Left ventricle myocardium superior (tissue), 1 donor: ENCODE results near the gene ACOX1. TPM values are rescaled to one million over a fixed set of nuclear protein-coding genes. Genes with fewer than 3 reads are reported as not detected.
"Not testable (repeated sequence)": the region's sequence is repeated elsewhere in the genome, so short reads cannot be mapped to it uniquely, and the experiment has no call there.

Experiments used
- ATAC-seq: fragments of 200-7000 bp; cut with Tn5 transposase; one replicate; pipeline ENCODE4 v1.9.1; 2020; ENCODE audit warnings: mild to moderate bottlenecking, moderate library complexity
- DNase-seq: peaks from one replicate; pipeline ENCODE4 v3.0.0-alpha.2; 2020
- intact Hi-C: fragments of 100-400 bp; cut with micrococcal nuclease; formaldehyde crosslinking; loops from one replicate; pipeline ENCODE4 v1.11.0; 2022
- total RNA-seq: library from RNA; stranded (reverse); fragmentation: NEBNext Ultra II Directional; extraction: Animal tissue kit (Norgen Biotek cat#: 25700); gene quantifications from one replicate; pipeline ENCODE4 v1.2.1, GENCODE V29; 2021
- donor health status: DM: no; HTN: yes; CAD: no; lungs with severe emphysema.

ACOX1 gene
- total RNA-seq, 1 donor from 2014 or later, result 101 TPM

DNA sequence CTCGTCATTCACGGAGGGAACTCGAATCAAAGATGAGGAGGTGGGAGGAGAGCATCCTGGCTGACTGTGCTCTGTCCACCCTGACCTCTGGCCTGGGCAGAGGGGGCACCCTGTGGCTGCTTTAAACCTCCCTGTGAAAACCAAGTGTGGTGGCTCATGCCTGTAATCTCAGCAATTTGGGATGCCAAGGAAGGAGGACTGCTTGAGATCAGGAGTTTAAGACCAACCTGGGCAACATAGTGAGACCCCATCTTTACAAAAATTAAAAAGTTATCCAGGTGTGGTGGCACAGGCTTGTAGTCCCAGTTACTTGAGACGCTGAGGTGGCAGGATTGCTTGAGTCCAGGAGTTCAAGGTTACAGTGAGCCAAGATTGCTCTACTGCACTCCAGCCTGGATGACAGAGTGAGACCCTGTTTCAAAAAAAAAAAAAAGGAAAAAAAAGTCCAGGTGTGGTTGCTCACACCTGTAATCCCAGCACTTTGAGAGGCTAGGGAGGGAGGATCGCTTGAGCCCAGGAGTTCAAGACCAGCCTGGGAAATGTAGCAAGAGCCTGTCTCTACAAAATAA is 15.9 kb upstream of the ACOX1 start:
- intact Hi-C loops, result no loop called here
- DNase-seq (no peak), ATAC-seq (no peak)

DNA sequence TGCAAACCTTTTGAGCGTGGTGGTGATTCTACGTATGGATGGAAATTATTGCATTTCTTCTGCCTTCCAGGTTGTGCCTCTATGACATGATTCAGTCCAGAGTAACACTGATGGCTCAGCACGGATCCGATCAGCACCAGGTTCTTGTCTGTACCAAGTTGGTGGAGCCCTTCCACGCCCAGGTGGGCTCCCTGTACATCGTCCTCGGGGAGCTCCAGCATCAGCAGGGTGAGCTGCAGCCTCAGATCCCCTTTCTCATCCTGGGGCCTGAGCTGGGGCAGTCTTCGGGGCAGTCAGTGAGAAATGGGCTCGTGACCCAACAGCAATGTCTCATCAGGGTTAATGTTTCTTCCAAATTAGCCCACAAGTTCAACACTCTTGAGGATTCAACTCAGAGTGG is 12.4 kb upstream of the ACOX1 start:
- intact Hi-C loops, result no loop called here
- DNase-seq, result no peak
- ATAC-seq, result no peak

DNA sequence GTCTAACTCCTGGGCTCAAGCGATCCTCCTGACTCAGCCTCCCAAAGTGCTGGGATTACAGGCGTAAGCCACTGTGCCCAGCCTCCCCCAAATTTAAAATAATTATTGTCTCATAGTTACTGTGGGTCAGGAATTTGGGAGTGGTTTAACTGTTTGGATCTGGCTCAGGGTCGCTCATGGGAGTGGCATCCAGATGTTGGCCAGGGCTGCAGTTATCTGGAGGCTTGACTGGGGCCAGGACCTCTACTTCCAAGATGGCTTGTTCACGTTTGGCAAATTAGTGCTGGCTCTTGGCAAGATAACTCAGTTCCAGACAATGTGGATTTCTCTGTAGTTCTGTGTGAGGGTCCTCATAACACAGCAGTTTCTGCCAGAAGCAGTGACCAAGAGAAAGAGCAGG is 8.1 kb upstream of the ACOX1 start:
- ATAC-seq, result no peak
- intact Hi-C loops, result no loop called here
- DNase-seq, result no peak

DNA sequence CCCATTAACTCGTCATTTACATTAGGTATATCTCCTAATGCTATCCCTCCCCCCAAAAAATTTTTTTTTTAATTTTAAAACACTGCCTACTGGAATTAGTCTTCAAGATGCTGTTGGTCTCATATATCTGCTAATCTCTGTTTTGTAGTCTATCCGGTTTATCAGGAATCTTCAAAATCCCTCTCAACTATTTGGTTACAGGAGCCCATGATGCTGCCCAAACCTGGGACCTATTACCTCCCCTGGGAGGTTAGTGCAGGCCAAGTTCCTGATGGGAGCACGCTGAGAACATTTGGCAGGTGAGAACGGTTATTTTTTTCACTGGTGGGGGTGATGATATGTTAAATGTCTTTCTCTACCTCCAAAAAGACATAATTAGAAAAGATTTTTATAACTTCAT is 7.0 kb upstream of the ACOX1 start:
- intact Hi-C loops, result no loop called here
- no peak for DNase-seq
- ATAC-seq, result no peak

DNA sequence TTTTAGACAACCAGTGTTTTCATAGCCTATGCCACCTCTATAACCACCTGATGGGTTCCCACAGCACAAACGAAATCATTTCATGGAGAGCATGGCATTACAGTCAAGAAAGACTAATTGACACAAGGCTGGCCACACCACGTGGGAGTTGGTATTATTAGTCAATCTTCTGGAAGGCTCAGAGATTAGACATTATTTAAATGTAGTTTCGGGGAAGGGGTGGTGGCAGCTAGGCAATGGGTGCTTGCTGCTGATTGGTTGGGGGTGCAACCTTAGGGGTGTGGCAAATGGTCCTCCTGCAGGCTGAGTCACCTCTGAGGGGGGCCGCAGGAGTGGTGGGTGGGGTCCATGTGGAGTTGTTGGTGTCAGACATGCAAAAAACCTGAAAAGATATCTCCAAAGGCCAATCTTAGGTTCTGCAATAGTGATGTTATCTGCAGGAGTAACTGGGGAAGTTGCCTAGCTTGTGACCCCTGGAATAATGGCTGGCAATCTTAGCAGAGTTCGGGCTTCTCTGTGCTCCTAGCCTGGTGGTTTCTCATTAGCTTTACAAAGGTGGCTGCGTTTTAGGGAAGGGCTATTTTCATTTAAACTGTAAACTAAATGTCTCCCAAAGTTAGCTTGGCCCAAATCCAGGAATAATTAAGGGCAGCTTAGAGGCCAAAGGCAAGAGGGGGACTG is 4.7 kb upstream of the ACOX1 start:
- no peak for DNase-seq
- intact Hi-C loops, result no loop called here
- no peak for ATAC-seq

DNA sequence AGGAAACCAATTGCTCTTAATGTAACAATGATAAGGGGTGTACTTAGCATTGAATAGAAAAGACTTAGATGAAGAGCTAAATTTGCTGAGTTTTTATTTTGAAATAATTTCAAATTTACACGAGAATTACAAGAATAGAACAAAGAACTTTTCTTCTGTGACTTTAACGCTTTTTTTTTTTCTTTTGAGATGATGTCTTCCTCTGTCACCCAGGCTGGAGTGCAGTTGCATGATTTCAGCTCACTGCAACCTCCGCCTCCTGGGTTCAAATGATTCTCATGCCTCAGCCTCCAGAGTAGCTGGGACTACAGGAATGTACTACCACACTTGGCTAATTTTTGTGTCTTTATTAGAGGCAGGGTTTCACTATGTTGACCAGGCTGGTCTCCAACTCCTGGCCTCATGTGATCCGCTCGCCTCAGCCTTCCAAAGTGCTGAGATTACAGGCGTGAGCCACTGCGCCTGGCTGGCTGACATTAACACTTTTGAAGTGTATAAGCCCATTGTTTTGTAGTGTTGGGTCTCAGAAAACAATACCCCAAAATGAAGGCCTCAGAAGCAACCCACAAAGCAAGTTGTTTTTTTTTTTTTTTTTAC is 2.2 kb upstream of the ACOX1 start:
- intact Hi-C loops, result no loop called here
- ATAC-seq (no peak), DNase-seq (no peak)

DNA sequence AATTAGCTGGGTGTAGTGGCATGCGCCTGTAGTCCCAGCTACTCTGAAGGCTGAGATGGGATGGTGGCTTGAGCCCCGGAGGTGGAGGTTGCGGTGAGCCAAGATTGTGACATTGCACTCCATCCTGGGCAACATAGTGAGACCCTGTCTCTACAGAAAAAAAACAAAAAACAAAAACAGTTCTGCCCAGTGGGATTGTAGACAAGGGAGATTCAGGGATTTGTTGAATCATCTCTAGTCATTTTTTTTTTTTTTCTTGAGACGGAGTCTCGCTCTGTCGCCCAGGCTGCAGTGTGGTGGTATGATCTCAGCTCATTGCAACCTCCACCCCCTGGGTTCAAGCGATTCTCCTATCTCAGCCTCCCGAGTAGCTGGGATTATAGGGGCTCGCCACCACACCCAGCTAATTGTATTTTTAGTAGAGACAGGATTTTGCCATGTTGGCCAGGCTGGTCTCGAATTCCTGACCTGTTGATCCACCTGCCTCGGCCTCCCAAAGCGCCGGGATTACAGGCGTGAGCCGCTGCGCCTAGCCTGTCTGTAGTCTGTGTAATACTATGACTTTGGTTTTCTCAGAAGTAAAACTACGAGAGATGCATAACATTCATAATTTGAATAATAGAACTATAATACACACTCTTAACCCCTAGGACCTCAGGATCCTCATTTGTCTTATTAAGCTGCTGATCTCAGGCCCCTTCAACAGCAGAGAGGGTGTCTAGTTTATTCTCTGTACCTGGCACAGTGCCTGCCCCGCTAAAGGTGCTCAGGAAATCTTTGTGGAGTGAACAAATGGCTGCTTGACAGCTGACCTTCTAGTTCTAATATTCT is 1.4 kb upstream of the ACOX1 start:
- intact Hi-C loops, result no loop called here
- ATAC-seq, result no peak
- DNase-seq, result no peak

DNA sequence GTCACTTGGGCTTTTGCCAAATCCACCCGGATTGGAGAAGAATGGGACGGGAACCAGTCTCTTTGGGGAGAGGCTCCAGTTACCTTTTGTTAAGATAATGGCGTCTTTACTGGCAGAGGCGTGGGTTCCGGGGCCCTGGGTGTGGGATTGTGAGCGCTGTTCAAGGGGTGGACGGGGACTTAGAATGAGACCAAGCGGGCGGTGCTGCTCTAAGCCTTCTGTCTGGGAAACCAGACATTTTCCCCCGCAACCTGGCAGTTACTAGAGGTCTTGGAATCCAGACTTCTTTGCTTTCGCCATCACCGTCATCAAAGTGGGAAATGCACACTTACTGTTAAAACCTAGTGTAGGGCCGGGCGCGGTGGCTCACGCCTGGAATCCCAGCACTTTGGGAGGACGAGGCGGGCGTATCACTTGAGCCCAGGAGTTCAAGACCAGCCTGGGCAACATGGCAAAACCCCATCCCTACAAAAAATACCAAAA is 780 bp upstream of the ACOX1 start:
- no peak for DNase-seq
- intact Hi-C loops, result no loop called here
- ATAC-seq, result peak; percentile 33

DNA sequence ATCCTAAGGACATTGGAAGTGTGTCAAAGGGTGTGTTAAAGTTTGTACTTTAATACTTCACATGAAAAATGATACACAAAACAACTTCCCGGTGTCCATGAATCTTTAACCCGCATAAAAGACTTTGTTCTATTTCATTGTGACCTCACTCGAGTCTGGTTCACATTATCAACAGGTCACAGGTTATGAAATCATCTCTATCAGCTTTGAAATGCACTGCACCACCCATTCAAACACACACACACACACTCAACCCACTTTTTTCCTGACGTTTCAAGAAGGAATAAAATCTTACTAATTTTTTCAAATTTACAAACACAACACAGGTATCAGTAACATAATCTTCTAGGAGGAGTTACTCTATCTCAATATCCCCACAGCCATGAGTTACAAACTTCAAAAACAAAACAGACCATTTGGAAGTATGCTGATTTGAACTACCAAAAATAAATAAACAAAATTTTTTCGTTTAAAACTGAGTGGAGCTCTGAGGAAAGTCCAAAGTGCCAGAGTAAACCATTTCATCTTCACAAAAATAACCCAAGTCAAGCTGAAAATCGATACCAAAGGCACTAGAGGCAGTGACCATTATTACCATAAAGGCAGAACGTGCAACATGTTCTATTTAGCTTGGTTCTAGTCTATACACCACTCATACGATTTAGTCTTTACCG is 2.7 kb downstream of the ACOX1 start:
- ATAC-seq (no peak), DNase-seq (no peak)
- intact Hi-C loops, result no loop called here

DNA sequence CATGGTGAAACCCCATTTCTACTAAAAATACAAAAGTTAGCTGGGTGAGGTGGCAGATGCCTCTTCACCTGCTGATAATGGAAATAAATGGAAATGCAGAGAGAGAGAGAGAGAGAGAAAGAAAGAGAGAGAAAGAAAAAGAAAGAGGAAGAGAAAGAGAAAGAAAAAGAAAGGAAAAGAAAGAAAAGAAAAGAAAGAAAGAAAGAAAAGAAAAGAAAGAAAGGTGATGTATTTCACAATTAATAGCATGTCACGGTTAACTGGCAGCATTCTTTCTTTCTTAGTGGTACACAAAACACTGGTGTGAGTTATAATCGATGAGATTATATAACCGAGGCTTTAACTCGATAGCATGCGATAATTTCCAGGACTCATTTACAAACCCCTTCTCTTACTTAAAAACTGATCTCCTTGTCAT is 3.2 kb downstream of the ACOX1 start:
- no peak for DNase-seq
- ATAC-seq, result no peak
- intact Hi-C loops, result no loop called here

DNA sequence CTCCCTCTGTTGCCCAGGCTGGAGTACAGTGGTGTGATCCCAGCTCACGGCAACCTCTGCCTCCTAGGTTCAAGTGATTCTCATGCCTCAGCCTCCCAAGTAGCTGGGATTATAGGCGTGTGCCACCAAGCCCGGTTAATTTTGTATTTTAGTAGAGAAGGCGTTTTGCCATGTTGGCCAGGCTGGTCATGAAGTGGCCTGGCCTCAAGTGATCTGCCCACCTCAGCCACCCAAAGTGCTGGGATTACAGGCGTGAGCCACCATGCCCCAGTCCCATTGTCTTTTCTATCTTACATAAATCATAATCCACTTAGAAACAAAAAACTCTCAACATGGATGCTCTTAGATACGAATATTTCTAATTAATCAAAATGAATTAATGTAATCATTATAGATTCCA is 3.8 kb downstream of the ACOX1 start:
- ATAC-seq, intact Hi-C loops, DNase-seq: not testable (repeated sequence)

DNA sequence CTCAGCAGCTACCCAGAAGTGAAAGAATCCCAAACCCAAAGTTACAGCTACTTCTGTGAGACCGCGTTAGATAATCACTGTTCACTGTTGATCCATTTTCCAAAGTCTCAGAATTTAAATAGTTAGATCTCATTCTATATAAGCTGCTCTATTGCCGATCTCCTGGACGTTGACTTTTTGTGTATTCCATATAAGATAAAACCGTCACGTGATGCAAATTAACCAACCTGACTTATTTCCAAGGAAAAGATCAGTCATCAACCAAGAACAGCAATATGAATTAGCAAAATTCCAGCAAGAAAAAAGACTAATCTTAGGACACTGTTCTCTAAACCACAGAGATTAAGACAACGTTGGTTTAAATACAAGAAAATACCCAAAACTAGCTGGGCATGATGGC is 8.3 kb downstream of the ACOX1 start:
- no peak for DNase-seq
- intact Hi-C loops, result no loop called here
- no peak for ATAC-seq

DNA sequence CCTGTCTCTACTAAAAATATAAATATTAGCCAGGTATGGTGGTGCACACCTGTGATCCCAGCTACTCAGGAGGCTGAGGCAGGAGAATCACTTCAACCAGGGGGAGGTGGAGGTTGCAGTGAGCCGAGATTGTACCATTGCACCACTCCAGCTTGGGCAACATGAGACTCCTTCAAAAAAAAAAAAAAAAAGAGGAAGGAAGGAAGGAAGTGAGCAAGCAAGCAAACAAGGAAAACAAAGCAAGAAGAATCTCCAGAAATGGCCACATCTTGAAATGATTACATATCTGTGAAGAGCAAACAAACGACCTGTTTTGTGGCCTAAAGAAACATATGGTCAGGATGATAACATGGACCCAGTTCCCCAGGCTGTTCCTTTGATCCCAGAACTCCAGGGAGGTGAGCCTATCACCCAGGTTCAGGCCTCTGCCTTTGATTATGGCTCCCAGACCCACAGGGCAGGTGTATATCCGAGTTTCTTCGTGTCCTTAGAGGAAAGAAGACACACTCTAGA is 8.9 kb downstream of the ACOX1 start:
- peak; percentile 17 for ATAC-seq

DNA sequence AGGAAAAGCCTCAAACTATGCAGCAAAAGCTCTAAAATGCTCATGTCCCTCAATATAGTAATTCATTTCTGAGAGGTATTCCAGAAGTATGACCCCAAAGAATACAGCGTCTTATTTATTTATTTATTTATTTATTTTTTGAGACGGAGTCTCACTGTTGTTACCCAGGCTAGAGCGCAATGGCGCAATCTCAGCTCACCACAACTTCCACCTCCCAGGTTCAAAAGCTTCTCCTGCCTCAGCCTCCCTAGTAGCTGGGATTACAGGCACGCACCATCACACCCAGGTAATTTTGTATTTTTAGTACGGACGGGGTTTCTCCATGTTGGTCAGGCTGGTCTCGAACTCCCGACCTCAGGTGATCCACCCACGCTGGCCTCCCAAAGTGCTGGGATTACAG is 9.9 kb downstream of the ACOX1 start:
- intact Hi-C loops, DNase-seq, ATAC-seq: not testable (repeated sequence)

More for the DNA sequence above, 8.9 kb downstream of the ACOX1 start:
- intact Hi-C loops, result no loop called here
- DNase-seq, result no peak

DNA sequence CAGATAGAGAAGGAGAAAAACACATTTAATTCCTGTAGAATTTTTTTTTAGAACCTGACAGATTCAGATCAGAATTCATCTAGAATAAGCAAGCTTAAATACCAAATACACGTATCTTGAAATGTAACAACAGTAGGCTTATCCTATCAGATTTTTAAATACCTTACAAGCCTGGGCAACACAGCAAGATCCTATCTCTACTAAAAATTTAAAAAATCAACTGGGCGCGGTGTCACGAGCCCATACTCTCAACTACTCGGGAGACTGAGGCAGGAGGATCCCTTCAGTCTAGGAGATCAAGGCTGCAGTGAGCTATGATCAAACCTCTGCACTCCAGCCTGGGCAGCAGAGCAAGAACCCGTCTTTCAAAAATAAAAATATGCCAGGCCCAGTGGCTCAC is 13.5 kb downstream of the ACOX1 start:
- intact Hi-C loops, result no loop called here
- no peak for DNase-seq
- no peak for ATAC-seq

DNA sequence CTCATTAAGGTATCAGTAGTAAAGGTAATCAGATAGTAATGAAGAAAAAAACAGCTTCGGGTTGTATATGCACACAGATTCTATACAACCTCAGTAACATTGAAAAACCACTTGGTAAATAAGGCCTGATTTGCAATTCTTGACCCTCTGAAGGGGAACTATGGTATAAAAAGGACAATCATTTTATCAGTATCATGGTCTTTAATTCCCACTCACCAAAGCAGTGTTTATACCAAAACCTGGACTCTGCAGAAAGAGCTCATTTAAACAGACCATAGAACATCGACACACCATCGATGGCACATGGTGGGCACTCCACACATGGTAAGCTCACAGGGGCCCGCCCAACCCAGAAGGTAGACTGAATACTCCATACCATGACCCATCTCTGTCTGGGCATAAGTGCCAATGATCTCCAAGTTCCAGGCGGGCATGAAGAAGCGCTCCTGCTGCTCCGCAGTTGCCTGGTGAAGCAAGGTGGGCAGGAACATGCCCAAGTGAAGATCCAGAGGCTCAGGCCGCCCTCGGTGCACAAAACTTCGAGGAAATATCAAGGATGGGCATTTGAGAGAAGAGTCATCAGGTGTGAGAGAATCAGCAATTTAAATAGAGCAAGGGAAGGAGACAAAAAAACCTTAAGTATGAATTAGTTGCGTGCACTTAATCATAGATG is 19.0 kb downstream of the ACOX1 start:
- no peak for ATAC-seq
- intact Hi-C loops, result no loop called here
- DNase-seq, result no peak

DNA sequence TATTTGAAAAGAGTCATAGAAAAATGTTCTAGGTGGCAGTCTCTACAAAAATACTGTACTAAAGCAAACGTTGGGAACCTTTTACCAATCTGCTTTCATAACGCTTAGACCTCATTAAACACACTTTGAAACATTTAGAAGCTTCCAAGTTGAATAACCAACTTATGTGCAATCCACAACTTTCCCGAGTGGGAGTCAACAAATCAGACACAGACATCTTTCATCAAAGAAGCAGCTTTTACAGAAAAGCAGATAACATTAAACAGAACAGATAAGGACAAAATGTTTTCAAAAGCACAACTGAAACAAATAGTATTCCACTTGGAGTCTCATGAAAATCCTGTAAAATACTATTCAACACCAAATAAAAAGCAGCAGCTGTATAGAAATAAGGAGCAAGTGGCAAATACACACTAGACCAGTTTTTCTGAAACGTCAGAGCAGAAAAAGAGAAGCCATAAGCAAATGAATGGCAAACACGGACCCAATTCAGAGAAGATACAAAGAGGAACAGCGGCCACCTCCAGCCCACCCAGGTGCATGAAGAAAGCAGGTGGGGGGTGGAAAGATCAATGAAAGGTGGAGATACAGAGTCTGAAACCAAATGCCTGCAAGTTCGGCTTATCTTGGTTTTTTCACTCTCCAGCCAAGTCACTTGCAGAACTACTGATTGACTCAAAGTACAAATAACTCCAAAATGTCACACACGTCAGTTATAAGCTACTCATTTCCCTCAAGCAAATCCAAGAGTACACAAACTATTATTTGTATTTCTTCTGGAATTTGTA is 19.7 kb downstream of the ACOX1 start:
- DNase-seq, result no peak
- intact Hi-C loops, result no loop called here
- ATAC-seq, result peak; percentile 20
